NCI-H1092 (cell line): ENCODE measurements around the gene TRAPPC8.
"Not testable (repeated sequence)": the region's sequence is repeated elsewhere in the genome, so short reads cannot be mapped to it uniquely, and the experiment has no call there.

Source experiments
- DNase-seq: peaks from one replicate; lab custom pipeline; 2025; lab: John Stamatoyannopoulos, UW

TRAPPC8 gene

DNA sequence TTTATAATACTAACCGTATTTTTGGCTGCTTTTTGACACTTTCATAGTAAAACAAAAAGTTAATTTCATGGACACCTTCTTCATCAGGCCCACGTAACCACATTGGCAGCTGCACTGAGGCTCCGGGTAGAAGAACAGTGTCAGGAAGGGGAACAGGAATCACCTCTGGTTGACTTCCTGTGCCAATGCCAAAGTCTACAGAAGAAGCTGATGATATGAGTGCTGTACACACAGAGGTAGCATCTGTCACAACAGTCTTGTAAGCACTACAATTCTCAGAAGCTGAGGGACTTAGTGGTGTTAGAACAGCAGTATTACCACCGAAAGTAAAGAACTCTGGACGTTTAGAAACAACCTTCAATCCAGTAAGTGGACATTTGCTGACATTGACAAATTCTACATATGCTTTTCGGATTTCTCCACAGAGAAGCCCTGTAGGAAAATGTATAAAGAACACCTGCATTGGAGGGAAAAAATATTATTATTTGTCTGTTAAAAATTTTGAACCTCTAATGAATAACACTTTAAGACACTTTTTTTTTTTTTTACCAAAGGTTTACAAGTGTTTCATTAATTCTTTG lies 85.3 kb downstream of the TRAPPC8 start:
- DNase-seq, result no peak

DNA sequence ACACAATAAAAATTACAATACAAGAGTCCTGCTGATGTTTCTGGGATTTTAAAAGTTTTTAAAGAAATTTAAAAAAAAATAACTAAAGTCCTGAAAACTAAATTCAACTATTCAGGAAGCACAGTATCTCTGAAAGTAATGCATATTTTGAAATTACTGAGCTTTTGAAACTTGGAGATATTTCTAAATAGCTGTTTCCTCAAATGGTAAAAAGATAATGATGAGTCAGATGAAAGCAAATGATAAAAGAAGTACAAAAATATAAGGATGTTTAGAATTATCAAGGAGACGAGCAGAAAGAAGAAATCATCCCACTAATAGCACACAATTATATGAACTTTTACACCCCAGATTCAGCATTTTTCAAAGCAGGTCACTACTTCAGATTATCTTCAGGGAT lies 92.1 kb downstream of the TRAPPC8 start:
- DNase-seq, result no peak

DNA sequence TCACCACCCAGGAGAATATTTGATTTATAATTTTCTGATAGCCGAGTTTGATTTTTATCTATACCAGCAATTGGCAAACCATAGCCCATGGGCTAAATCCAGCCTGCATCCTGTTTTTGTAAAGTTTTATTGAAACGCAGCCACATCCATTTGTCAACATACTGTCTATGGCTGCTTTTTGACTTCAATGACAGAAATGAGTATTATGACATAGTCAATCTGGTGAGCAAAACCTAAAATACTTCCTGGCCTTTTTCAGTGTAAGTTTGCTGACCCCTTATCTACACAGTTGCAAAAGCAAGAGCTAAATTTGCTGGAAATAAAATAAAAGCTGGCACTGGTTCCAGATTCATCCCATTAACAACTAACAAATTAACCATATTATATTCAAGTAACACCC lies 102.4 kb downstream of the TRAPPC8 start:
- no peak for DNase-seq

DNA sequence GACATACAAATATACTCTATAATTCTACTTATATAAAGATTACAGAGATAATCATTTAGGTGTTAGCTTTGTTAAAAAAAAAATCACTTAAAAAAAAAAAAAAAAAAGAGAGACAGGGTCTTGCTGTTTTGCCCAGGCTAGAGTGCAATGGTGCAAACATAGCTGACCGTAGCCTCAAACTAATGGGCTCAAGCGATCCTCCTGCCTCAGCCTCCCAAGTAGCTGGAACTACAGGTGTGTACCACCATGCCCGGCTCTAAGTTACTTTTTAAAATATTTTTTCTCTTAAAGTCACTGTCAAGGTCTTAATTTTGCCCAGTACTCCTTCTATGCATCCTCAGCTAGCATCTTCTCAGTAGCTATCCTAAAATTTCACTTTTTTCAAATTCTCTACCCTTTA lies 105.0 kb downstream of the TRAPPC8 start:
- no peak for DNase-seq

DNA sequence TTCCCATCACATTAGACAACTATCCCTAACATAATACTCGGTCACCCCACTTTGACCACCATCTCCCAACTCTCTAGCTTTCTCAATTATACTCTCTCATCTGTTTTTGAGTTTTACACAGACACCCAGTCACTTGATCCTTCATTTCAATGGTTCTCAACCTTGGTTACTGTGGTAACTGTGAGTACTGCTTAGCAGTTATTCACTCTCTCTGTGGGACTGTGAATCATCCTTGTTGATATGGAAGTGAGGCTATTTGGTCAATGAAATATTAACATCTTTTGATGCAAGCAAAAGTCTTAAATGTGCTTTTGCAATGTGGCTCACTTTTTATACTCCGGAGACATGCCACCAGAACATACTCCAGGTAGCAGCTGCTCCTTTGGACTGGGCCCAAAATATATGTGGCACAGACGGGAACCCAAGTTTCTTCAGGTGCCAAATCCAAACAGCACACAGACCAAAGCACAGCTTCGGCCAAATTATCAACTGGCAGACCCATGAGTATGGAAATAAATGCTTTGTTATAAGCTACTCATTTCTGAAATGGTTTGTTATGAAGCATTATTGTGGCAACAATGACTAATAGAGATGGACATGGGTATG lies 107.3 kb downstream of the TRAPPC8 start:
- DNase-seq, result no peak

DNA sequence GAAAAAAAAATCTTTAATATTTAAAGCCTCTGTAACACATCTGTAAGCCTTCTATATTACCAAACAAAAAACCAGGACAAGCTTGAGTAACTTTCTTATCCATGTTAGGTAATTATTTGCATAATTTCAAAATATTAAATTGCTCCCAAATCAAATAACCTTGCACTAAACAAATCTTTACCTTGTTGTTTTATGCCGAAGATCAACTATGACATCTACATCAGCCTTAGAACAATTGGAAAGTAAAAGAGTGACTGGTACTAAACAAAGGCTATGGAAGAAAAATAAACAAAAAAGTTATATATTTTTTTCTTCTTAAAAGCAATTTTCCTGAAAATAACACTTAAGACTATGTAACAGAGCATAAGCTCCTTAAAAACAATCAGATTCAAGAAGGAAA lies 111.0 kb downstream of the TRAPPC8 start:
- DNase-seq, result no peak

DNA sequence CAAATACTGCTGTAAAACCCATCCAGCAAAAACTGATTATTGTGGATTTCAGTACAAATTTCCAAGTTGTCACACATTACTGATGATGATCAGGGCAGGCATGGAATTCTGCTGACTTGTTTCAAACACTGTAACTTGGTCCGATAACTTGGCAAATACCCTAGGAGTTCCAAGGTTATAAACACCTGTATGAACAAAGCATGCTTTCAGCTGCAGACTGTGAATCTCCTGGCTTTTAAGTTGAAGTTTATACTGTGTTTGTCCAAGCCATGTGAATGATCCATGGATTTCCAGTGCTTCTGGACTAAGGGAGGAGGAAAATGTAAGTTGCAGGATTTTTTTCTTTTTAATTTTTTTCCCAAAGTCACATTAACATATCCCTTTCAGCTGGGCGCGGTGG lies 112.2 kb downstream of the TRAPPC8 start:
- no peak for DNase-seq

DNA sequence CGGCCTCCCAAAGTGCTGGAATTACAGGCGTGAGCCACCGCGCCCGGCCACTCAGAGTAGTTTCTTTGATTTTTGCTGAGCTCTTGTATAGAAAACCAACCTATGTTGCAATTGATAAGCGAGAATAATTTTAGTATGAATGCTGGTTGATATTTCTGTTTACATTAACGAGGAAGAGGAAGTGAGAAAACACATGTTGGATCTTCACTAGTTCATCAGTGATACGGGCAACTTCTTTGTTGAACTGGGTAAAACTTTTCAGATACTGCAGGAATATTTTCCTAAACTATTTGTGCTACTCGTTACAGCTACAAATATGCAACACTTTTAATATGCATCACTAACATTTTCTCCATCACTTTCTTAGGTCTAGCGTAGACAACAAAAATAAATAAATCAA lies 114.3 kb downstream of the TRAPPC8 start:
- DNase-seq, result no peak

DNA sequence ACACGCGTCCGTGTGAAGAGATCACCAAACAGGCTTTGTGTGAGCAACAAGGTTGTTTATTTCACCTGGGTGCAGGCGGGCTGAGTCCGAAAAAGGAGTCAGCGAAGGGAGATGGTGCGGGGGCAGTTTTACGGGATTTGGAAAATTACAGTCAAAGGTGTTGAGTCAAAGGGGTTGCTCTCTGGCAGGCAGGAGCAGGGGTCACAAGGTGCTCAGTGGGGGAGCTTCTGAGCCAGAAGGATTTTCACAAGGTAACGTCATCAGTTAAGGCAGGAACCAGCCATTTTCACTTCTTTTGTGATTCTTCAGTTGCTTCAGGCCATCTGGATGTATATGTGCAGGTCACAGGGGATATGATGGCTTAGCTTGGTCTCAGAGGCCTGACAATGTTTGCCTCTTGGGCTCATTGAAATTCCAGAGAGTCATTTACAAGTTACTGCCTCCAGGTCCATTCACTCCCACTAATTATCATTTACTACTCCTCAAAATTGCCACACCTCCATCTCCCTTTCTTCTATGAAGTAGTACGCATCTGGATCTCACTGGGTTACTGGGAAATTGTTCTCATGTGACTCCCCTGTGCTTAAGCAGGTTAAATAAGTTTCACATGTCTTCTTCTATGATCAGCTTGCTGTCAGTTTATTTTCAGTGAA lies 116.1 kb downstream of the TRAPPC8 start:
- DNase-seq, result not testable (repeated sequence)

DNA sequence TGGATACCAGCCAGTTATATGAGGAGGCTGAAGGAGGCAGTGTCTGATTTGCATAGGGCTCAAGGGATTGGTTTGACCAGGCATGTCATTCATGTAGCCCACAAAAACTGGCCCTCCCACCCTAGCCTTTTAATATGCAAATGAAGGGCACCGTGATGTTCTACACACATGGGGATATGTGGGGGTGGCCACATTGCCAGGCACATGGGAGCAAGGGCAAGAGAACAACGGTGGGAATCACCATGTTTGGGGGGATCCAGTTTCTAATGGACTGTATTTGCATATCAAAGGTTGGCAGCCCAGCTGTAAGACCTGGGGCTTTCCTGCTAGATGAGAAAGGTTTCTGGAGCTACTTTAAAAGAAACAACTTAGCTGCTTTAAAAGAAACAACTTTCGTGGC lies 117.2 kb downstream of the TRAPPC8 start:
- no peak for DNase-seq

DNA sequence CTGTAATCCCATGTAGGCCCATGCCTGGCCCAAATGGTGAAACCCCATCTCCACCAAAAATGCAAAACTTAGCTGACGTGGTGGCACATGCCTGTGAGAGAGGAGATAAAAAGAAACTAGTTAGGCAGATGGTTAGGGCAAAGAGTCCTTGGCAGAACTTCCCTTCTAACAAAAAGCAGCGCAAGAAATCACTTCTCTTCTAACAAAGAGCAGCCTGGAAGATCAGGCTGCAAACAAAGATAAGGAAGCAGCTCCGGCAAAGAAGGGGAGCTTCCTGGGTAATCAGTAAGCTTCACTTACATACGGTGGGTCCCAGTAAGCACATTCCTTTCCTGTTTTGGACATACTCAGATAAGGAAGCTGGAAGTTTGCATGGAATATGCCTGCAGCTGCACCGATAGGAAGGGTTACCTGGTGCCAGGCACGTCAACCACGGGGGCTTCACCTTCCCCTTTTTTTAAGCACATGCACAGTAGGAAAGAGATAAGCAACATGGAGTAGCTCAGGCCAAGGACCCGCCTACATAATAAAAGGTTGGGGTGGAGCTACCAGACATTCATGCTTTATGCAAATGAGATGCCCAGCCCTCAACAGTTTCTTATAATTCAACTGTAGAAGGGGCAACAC lies 121.3 kb downstream of the TRAPPC8 start:
- DNase-seq, result no peak

DNA sequence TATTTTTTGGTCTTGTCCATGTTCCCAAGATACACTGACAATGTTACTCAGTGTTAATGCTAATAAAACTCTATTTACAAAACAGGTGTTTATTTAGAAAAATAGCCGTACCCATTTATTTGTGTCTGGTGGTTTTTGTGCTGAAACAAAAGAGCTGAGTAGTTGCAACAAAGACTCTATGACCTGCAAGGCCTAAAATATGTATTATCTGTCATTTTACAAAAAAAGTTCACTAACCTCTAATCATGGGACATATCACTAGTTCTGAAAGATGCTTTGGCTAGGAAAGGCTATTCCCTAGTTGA lies 123.1 kb downstream of the TRAPPC8 start:
- DNase-seq, result no peak

DNA sequence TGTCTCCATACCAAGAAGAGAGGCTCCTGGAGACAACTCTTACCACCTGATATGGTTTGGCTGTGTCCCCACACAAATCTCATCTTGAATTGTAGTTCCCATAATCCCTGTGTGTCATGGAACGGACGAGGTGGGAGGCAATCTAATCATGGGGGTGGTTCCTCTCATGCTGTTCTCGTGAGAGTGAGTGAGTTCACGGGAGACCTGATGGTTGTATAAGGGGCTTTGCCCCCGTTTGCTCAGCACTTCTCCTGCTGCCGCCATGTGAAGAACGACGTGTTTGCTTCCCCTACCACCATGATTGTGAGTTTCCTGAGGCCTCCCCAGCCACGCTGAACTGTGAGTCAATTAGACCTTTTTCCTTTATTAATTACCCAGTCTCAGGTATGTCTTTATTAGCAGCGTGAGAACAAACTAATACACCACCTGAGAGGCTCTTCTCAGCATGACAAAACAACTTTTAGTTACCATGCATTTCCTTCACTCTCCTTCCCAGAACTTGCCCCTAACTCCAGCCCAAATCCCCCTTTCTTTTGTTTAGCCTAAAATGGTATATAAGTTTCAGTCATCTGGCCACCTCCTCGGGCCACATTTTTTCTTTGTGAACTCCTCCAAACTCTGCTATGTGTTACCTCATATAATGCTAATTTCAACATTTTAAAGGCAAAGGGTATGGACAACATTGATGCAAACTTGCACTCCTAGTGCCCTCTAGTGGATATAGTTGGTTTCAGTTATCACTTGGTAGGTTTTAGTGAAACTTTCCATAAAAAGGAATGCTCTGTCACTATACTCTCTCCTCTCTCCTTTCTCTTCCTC lies 123.6 kb downstream of the TRAPPC8 start:
- DNase-seq, result peak; percentile 33

DNA sequence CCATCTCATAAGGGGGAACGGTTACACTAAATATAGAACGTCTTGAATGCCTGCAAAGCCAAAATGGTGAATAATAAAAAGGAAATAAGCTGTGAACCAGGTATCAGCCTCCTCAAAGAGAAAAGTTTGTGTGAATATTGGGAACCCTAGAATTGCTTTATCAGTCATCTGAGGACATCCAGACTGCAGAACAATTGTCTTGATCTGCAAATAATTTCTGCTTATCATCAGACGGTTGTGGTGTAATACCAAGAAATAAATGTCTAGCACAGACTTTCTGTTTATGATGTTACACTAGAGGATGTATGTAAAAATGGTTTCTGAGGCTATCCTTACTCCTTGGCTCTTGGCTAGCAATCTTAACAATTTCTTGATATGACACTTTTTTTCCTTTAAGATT lies 128.8 kb downstream of the TRAPPC8 start:
- no peak for DNase-seq

DNA sequence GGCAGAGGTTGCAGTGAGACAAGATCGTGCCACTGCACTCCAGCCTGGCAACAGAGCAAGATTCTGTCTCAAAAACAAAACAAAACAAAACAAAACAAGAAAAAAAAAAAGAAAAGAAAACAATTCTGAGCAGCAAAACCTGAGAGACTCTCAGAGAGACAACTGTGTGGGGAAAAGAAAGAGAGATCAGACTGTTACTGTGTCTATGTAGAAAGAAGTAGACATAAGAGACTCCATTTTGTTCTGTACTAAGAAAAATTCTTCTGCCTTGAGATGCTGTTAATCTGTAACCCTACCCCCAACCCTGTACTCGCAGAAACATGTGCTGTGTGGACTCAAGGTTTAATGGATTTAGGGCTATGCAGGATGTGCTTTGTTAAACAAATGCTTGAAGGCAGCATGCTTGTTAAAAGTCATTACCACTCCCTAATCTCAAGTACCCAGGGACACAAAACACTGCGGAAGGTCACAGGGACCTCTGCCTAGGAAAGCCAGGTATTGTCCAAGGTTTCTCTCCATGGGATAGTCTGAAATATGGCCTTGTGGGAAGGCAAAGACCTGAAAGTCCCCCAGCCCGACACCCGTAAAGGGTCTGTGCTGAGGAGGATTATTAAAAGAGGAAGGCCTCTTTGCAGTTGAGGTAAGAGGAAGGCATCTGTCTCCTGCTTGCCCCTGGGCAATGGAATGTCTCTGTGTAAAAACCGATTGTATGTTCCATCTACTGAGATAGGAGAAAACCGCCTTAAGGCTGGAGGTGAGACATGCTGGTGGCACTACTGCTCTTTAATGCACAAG lies 132.4 kb downstream of the TRAPPC8 start:
- not testable (repeated sequence) for DNase-seq

DNA sequence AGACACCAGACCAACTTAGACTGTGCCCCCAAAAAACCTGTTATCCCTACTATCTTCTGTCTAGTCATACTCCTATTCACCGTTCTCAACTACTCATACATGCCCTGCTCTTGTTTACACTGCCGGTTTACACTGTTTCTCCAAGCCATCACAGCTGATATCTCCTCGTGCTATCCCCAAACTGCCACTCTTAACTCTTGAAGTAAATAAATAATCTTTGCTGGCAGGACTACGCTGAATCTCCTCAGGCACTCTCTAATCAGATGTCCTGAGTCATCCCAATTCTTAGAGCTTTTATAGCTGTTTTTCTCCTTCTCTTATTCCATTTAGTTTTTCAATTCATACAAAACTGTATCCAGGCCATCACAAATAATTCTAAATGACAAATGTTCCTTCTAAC lies 133.9 kb downstream of the TRAPPC8 start:
- not testable (repeated sequence) for DNase-seq

DNA sequence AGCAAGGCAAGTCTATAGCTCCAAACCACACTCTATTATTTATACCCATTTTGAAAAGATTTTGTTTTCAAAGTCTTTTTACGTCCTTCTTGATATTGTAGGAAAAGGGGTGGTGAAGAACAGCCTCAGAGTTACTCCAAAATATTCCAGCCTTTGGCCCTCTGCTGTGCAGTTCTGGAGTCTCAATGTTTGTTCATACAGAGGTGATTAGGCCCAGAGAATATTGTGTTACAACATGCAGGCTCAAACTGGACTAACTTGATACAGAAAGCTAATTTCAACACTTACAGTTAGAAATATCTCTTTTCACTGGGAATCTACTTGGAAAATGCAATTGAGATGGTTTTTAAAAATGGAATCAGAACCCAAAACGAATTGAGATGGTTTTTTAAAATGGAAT lies 141.8 kb downstream of the TRAPPC8 start:
- DNase-seq, result no peak

DNA sequence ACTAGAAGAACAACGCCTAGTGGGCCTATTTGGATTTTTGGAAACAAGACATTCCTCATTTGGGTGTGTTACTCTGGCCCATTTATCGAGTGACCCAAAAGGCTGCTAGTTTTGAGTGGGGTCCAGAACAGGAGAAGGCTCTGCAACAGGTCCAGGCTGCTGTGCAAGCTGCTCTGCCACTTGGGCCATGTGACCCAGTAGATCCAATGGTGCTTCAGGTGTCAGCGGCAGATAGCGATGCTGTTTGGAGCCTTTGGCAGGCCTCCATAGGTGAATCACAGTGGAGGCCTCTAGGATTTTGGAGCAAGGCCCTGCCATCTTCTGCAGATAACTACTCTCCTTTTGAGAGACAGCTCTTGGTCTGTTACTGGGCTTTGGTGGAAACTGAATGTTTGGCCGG lies 143.7 kb downstream of the TRAPPC8 start:
- DNase-seq, result not testable (repeated sequence)

DNA sequence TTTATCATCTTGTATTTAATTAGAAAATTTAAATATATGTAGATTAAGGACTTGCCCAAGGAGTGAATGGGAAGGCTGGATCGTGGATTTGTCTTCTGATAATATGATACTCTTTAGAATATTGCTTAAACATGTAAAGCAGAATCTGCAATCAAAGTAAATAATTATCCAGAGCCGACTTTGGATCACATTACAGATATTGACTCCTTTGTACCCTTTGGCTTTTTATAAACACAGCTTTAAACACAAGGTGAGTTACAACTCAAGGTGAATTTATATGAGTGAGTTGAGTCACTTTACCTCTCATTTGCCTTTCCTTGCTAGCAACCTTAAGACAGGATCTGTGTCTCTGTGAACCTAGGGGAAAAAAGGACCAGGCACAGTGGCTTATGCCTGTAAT lies 144.5 kb downstream of the TRAPPC8 start:
- no peak for DNase-seq

DNA sequence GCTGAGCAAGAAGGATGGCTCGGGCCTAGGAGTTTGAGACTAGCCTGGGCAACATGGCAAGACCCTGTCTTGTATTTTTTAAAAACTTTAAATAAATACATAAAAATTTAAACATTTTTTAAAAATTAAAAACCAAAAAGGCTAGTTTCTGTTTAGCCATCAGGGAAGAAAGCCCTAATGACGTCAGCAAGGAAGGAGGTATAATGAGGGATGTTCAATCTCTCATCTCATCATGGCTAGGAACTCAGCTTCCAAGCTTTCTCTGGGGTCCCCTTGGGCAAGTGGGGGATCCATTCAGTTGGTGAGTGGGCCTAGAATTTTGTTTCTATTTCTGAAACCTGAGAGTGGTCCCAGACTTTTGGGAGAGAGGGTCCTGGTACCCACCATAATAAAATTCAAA lies 147.2 kb downstream of the TRAPPC8 start:
- DNase-seq, result no peak

DNA sequence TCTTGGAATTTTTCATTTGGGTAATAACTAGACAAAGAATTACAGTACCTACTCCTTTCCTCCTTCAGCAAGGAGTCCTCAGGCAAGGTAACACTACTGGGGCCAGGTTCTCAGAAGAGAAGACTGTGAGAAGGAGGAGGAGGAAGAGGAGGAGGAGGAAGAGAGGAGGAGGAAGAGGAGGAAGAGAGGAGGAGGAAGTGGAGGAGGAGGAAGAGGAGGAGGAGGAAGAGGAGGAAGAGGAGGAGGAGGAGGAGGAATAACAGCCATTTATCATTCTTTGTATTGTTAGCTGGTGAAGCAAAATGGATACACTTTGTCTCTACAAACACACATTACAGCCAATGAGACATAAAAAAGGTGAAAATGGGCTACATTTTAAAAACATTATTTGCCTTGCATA lies 149.4 kb downstream of the TRAPPC8 start:
- no peak for DNase-seq

DNA sequence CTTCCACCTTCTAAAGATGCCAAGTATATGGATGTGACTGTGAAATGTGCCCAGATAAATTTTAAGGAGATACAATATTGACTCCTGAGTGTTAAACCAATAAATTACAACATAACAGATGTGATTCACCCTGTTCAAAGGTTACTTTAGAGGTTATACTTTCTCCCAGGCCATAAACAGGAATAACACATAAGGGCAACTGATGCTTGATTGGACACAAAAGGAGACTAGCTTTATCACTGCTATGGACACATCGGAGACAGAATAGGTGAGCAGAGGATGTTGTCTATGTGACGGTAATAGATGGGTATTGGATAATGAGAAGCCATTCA lies 150.4 kb downstream of the TRAPPC8 start:
- DNase-seq, result no peak
